Activated naive CD4-positive, alpha-beta T cell treated with anti-CD3 and anti-CD28 coated beads, Interleukin-2, amount 10 ng/mL, durations not matched to agents 7 days and 5 days (primary cell): ENCODE data around the gene PLSCR4.

ENCODE experiments used
- CTCF ChIA-PET: fragments of 350-600 bp; sonication (Branson Sonifier 250); formaldehyde crosslinking; loops from one replicate; lab custom pipeline; 2021; ENCODE audit warnings: antibody characterized with exemption; lab: Charles Lee
- DNase-seq: peaks from one replicate; pipeline ENCODE4 v3.0.0-alpha.2; 2020
- H3K27ac Mint-ChIP-seq: one replicate; pipeline ENCODE4 v1.8.0; 2021; ENCODE audit warnings: mild to moderate bottlenecking, moderate library complexity, mixed read lengths
- H3K27me3 Mint-ChIP-seq: one replicate; pipeline ENCODE4 v1.8.0; 2021; ENCODE audit warnings: mild to moderate bottlenecking, mixed read lengths
- H3K36me3 Mint-ChIP-seq: one replicate; pipeline ENCODE4 v1.8.0; 2021; ENCODE audit warnings: mixed read lengths
- H3K4me1 Mint-ChIP-seq: one replicate; pipeline ENCODE4 v1.8.0; 2021; ENCODE audit warnings: mixed read lengths
- H3K4me3 Mint-ChIP-seq: one replicate; pipeline ENCODE4 v1.8.0; 2021; ENCODE audit warnings: mild to moderate bottlenecking, moderate library complexity, mixed read lengths
- H3K9me3 Mint-ChIP-seq: one replicate; pipeline ENCODE4 v1.8.0; 2021; ENCODE audit warnings: mixed read lengths

PLSCR4 gene

GRCh38 chr3:146223401-146224373 lies 27.2 kb downstream of the PLSCR4 start:
- CTCF ChIA-PET = interaction anchor here (0.8 kb wide), 1 partner anchor 103 kb away, joined by 3 read pairs; no protein-coding TSS in a partner anchor

GRCh38 chr3:146222204-146223046 lies 28.5 kb downstream of the PLSCR4 start:
- CTCF ChIA-PET = interaction anchor here (0.6 kb wide), 1 partner anchor 62 kb away, joined by 3 read pairs; the partner anchor contains the start of gene PLOD2

More at GRCh38 chr3:146223401-146224373, 27.2 kb downstream of the PLSCR4 start:
- no peaks in the 10 kb centered on the region for H3K4me1 Mint-ChIP-seq
- no peaks in the 10 kb centered on the region for H3K9me3 Mint-ChIP-seq
- DNase-seq = no peak
- no peak overlapping the region for H3K4me3 Mint-ChIP-seq
- no peak overlapping the region for H3K27ac Mint-ChIP-seq
- H3K36me3 Mint-ChIP-seq = no peaks in the 10 kb centered on the region
- no peaks in the 10 kb centered on the region for H3K27me3 Mint-ChIP-seq

DNA sequence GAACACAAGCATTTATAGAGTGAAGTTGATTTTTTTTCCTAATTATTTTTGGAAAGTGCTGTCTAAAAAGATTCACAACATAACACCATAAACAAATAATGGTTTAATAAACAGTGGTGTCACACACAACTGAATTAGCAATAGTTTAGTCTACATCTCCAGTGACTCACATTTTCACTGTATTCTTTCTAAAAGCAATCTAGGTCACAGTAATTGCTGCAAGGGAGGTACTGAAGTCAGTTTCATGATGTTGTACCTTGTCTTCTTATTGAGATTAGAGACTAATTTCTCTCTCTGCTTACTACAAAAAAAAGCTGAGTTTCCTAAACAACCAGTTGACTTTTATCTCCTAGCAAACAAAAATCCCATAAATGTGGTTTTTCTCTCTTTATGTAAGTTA lies 29.6 kb downstream of the PLSCR4 start:
- Mint-ChIP-seq H3K36me3 (no peaks in the 10 kb centered on the region), H3K4me1 (no peaks in the 10 kb centered on the region), H3K9me3 (no peaks in the 10 kb centered on the region), H3K4me3 (no peak overlapping the region), H3K27ac (no peak overlapping the region), H3K27me3 (no peaks in the 10 kb centered on the region)
- CTCF ChIA-PET = interaction anchor here (1.1 kb wide), 1 partner anchor 31 kb away, joined by 4 read pairs; no protein-coding TSS in a partner anchor
- DNase-seq = no peak

More at GRCh38 chr3:146222204-146223046, 28.5 kb downstream of the PLSCR4 start:
- no peaks in the 10 kb centered on the region for H3K36me3 Mint-ChIP-seq
- H3K4me1 Mint-ChIP-seq = no peaks in the 10 kb centered on the region
- H3K27ac Mint-ChIP-seq = no peak overlapping the region
- no peak overlapping the region for H3K4me3 Mint-ChIP-seq
- no peaks in the 10 kb centered on the region for H3K27me3 Mint-ChIP-seq
- no peaks in the 10 kb centered on the region for H3K9me3 Mint-ChIP-seq
- DNase-seq = no peak

DNA sequence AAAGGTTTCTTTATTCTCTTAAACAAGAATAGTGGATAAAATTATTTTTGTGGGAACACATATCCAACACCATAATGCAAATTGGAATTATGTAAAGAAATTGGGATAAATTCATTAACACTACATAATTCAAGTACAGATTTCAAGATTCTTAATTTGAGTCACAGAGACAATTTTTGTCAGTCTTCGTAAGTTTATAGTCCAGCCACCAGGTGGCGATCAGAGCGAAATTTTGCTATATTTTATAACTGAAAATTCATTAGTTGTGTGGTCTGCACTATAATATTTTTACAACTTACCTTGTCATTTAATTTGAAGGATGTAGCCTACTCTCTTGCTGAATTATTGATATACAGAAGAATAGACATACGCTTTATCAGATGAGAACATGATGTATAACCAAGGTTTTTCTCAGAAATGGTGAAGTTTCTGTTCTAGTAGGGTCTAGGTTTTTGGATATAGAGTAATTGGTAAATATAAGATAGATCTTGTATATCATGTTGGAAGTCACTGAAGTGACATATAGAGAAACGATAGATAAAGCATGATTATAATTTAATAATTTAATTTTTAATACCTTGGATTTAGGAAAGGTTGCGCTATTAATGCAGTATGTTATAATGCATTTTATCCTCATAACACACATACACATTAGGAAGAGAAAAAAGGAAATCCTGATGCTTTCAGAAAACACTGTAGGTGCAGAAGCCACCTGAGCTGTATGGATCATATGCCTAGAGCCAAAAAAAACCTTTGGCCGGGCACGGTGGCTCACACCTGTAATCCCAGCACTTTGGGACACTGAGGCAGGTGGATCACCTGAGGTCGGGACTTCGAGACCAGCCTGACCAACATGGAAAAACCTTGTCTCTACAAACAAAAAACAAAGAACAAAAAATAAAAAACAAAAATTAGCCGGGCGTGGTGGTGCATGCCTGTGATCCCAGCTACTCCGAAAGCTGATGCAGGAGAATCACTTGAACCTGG lies 31.7 kb downstream of the PLSCR4 start:
- peak; percentile 46 for DNase-seq
- CTCF ChIA-PET = interaction anchor here (0.7 to 1.0 kb wide), 4 partner anchors 13 to 358 kb away, joined by 3 to 6 read pairs (median 3); no protein-coding TSS in a partner anchor
- no peak overlapping the region for H3K4me3 Mint-ChIP-seq
- no peaks in the 10 kb centered on the region for H3K27me3 Mint-ChIP-seq
- H3K27ac Mint-ChIP-seq = no peak overlapping the region
- H3K36me3 Mint-ChIP-seq = no peaks in the 10 kb centered on the region
- no peaks in the 10 kb centered on the region for H3K9me3 Mint-ChIP-seq
- no peaks in the 10 kb centered on the region for H3K4me1 Mint-ChIP-seq

GRCh38 chr3:146217324-146217723 lies 33.6 kb downstream of the PLSCR4 start:
- CTCF ChIA-PET = no interaction called here
- H3K9me3 Mint-ChIP-seq = no peaks in the 10 kb centered on the region

DNA sequence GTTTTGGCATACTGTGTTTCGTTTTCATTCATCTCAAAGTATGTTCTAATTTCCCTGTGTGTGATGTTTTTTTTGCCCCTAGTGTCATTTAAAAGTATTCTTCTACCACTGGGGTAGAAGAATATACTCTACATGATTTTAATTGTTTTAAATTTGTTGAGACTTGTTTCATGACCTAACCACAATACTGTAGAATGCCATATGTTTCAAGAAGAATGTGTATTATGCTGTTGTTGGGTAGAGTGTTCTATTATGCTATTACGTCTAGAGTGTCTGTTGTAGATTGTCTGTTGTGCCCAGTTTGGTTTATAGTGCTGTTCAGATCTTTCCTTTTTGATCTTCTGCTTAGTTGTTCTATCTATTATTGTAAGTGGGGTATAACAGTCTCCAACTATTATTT lies 36.4 kb downstream of the PLSCR4 start:
- Mint-ChIP-seq H3K9me3 (no peaks in the 10 kb centered on the region), H3K4me3 (no peak overlapping the region), H3K4me1 (no peaks in the 10 kb centered on the region), H3K27me3 (no peaks in the 10 kb centered on the region), H3K27ac (no peak overlapping the region), H3K36me3 (no peaks in the 10 kb centered on the region)
- CTCF ChIA-PET = no interaction called here
- no peak for DNase-seq

More at GRCh38 chr3:146217324-146217723, 33.6 kb downstream of the PLSCR4 start:
- no peaks in the 10 kb centered on the region for H3K36me3 Mint-ChIP-seq
- no peak overlapping the region for H3K4me3 Mint-ChIP-seq
- no peaks in the 10 kb centered on the region for H3K4me1 Mint-ChIP-seq
- no peaks in the 10 kb centered on the region for H3K27me3 Mint-ChIP-seq
- no peak for DNase-seq
- no peak overlapping the region for H3K27ac Mint-ChIP-seq

GRCh38 chr3:146209371-146209770 lies 41.5 kb downstream of the PLSCR4 start:
- H3K9me3 Mint-ChIP-seq = no peaks in the 10 kb centered on the region

GRCh38 chr3:146203776-146204175 lies 47.1 kb downstream of the PLSCR4 start:
- no peak for DNase-seq
- CTCF ChIA-PET = interaction anchor here (1.8 kb wide), 1 partner anchor 14 kb away, joined by 9 read pairs; no protein-coding TSS in a partner anchor
- Mint-ChIP-seq H3K4me3 (no peak overlapping the region), H3K27ac (no peak overlapping the region), H3K36me3 (no peaks in the 10 kb centered on the region), H3K9me3 (no peaks in the 10 kb centered on the region), H3K4me1 (no peaks in the 10 kb centered on the region), H3K27me3 (no peaks in the 10 kb centered on the region)

More at GRCh38 chr3:146209371-146209770, 41.5 kb downstream of the PLSCR4 start:
- no peak overlapping the region for H3K4me3 Mint-ChIP-seq
- no peaks in the 10 kb centered on the region for H3K27me3 Mint-ChIP-seq
- no peaks in the 10 kb centered on the region for H3K4me1 Mint-ChIP-seq
- no peak for DNase-seq
- CTCF ChIA-PET = interaction anchor here (1.3 kb wide), 1 partner anchor 18 kb away, joined by 4 read pairs; no protein-coding TSS in a partner anchor
- no peaks in the 10 kb centered on the region for H3K36me3 Mint-ChIP-seq
- no peak overlapping the region for H3K27ac Mint-ChIP-seq

DNA sequence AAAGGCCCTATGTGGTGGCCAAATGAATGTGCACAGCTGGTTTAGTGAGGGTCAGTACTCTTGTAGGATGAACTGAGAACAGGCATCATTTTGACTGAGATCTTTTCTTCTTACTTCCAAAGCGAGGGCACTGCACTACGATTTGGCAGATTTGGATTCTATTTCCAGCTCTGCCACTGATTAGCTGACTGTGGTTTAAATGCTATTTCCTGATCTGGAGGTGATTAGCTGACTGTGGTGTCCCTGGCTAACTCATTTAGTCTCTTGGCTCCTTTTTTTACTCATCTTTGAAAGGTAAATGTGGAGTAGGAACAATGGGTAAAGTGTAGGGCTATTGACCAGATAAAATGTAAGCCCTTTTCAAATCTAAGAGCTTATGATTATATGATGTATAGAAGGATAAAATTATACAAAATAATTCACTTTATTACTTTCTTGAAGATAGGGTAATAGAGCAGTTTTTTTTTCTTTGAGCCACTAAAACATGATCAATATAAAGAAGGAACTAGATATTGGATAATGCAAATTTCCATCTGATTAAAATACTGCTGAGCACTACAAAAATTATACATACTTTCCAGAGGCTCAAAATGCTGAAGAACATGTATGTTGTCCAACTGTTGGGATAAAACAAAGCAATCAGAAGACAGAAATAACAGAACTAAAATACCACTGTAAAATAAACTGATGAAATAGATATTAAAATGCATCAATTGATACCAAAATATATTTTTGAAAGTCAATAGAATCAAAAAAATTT lies 50.3 kb downstream of the PLSCR4 start:
- no peaks in the 10 kb centered on the region for H3K36me3 Mint-ChIP-seq
- DNase-seq = no peak
- no peaks in the 10 kb centered on the region for H3K27me3 Mint-ChIP-seq
- no peak overlapping the region for H3K4me3 Mint-ChIP-seq
- H3K9me3 Mint-ChIP-seq = no peaks in the 10 kb centered on the region
- CTCF ChIA-PET = interaction anchor here (1.0 kb wide), 1 partner anchor 11 kb away, joined by 3 read pairs; no protein-coding TSS in a partner anchor
- no peak overlapping the region for H3K27ac Mint-ChIP-seq
- no peaks in the 10 kb centered on the region for H3K4me1 Mint-ChIP-seq

- CTCF ChIA-PET = interaction anchor here (1.0 kb wide), 1 partner anchor 10 kb away, joined by 3 read pairs; no protein-coding TSS in a partner anchor
- H3K4me1 Mint-ChIP-seq = no peaks in the 10 kb centered on the region
- no peak overlapping the region for H3K27ac Mint-ChIP-seq
- DNase-seq = no peak
- H3K9me3 Mint-ChIP-seq = no peaks in the 10 kb centered on the region
- no peaks in the 10 kb centered on the region for H3K27me3 Mint-ChIP-seq
- H3K36me3 Mint-ChIP-seq = no peaks in the 10 kb centered on the region
- H3K4me3 Mint-ChIP-seq = no peak overlapping the region
These were observed 51.1 kb downstream of the PLSCR4 start for GRCh38 chr3:146199762-146200161.

GRCh38 chr3:146196789-146197188 lies 54.1 kb downstream of the PLSCR4 start:
- Mint-ChIP-seq H3K4me1 (no peaks in the 10 kb centered on the region), H3K4me3 (no peak overlapping the region), H3K27ac (no peak overlapping the region), H3K9me3 (no peaks in the 10 kb centered on the region), H3K36me3 (no peaks in the 10 kb centered on the region), H3K27me3 (no peaks in the 10 kb centered on the region)
- CTCF ChIA-PET = interaction anchor here (2.3 kb wide), 1 partner anchor 8 kb away, joined by 9 read pairs; no protein-coding TSS in a partner anchor
- no peak for DNase-seq

GRCh38 chr3:146195605-146196004 lies 55.3 kb downstream of the PLSCR4 start:
- no peak for DNase-seq
- Mint-ChIP-seq H3K4me1 (no peaks in the 10 kb centered on the region), H3K27me3 (no peaks in the 10 kb centered on the region), H3K9me3 (no peaks in the 10 kb centered on the region), H3K4me3 (no peak overlapping the region), H3K36me3 (no peaks in the 10 kb centered on the region), H3K27ac (no peak overlapping the region)
- CTCF ChIA-PET = no interaction called here
